NCI-H1105 treated with DMSO at 0.1 percent for 48 hours (cell line): ENCODE measurements around the gene PAOX.

Source experiments
- DNase-seq: peaks from one replicate; lab custom pipeline; 2025; lab: John Stamatoyannopoulos, UW

Gene PAOX

GRCh38 chr10:133439517-133440461, 60.7 kb downstream of the PAOX start:
- no peak for DNase-seq

GRCh38 chr10:133440633-133441285, 61.7 kb downstream of the PAOX start:
- no peak for DNase-seq
